ENCODE results near the gene OOEP.

DNA sequence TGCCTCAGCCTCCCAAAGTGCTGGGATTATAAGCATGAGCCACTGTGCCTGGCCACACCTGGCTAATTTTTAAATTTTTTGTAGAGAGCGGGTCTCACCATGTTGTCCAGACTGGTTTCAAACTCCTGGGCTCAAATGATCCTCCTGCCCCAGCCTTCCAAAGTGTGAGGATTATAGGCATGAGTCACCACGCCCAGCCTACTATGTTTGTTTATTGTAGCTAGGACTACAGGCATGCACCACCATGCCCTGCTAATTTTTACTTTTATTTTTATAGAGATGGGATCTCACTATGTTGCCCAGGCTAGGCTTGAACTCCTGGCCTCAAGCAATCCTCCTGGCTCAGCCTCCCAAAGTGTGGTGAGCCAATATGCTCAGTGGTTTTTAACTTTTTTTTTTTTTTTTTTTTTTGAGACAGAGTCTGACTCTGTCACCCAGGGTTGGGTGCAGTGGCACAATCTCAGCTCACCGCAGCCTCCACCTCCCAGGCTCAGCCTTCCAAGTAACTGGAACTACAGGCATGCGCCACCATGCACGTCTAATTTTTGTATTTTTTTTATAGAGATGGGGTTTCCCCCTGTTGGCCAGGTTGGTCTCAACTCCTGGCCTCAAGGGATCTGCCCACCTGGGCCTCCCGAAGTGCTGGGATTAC, 12.9 kb upstream of the OOEP start:
- TF ChIP-seq, protein P1, sequence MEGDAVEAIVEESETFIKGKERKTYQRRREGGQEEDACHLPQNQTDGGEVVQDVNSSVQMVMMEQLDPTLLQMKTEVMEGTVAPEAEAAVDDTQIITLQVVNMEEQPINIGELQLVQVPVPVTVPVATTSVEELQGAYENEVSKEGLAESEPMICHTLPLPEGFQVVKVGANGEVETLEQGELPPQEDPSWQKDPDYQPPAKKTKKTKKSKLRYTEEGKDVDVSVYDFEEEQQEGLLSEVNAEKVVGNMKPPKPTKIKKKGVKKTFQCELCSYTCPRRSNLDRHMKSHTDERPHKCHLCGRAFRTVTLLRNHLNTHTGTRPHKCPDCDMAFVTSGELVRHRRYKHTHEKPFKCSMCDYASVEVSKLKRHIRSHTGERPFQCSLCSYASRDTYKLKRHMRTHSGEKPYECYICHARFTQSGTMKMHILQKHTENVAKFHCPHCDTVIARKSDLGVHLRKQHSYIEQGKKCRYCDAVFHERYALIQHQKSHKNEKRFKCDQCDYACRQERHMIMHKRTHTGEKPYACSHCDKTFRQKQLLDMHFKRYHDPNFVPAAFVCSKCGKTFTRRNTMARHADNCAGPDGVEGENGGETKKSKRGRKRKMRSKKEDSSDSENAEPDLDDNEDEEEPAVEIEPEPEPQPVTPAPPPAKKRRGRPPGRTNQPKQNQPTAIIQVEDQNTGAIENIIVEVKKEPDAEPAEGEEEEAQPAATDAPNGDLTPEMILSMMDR (IDR thresholded peaks at IDR 0.05): no peak
- TF ChIP-seq POLR2A (IDR thresholded peaks at IDR 0.05): no peak
